Mesenchymal stem cell (in vitro differentiated cells and primary cell): ENCODE data around the gene CPNE5.

ENCODE experiments used
- DNase-seq: peaks from one replicate; pipeline ENCODE4 v3.0.0-alpha.2; 2013
- H2AFZ ChIP-seq: one replicate; pipeline ENCODE4 v1.6.1; 2013; ENCODE audit warnings: low read depth, mild to moderate bottlenecking, control low read depth, inconsistent platforms, low read length, moderate library complexity
- H2AK5ac ChIP-seq: 2 replicates; pipeline ENCODE4 v1.6.1; 2013; ENCODE audit warnings: low read length, moderate library complexity, mild to moderate bottlenecking, inconsistent platforms; ENCODE audit not compliant: severe bottlenecking
- H2BK120ac ChIP-seq: one replicate; pipeline ENCODE4 v1.6.1; 2013; ENCODE audit warnings: low read depth, mild to moderate bottlenecking, inconsistent platforms, low read length, moderate library complexity
- H2BK12ac ChIP-seq, 2 experiments: one replicate each; pipeline ENCODE4 v1.6.1; 2013; ENCODE audit warnings: inconsistent platforms in 2 of 2, low read length in 2 of 2, mild to moderate bottlenecking in 2 of 2, moderate library complexity in 2 of 2, control low read depth in 1 of 2
- H2BK15ac ChIP-seq: one replicate; pipeline ENCODE4 v1.6.1; 2013; ENCODE audit warnings: mild to moderate bottlenecking, low read depth, inconsistent platforms; ENCODE audit not compliant: poor library complexity, severe bottlenecking
- H2BK5ac ChIP-seq: 2 replicates; pipeline ENCODE4 v1.6.1; 2013; ENCODE audit warnings: low read depth, mild to moderate bottlenecking, low read length, control low read depth, inconsistent platforms; ENCODE audit not compliant: poor library complexity, severe bottlenecking
- H3K14ac ChIP-seq, 2 experiments: one replicate each; pipeline ENCODE4 v1.6.1; 2013; ENCODE audit warnings: inconsistent platforms in 2 of 2, low read length in 2 of 2, control low read depth in 1 of 2, mild to moderate bottlenecking in 1 of 2, moderate library complexity in 1 of 2
- H3K18ac ChIP-seq, 2 experiments: one replicate each; pipeline ENCODE4 v1.6.1; 2013; ENCODE audit warnings: inconsistent platforms in 2 of 2, low read length in 2 of 2, control low read depth in 1 of 2, low read depth in 1 of 2, mild to moderate bottlenecking in 1 of 2
- H3K23ac ChIP-seq, 2 experiments: one replicate each; pipeline ENCODE4 v1.6.1; 2013; ENCODE audit warnings: inconsistent platforms in 2 of 2, low read length in 2 of 2, mild to moderate bottlenecking in 2 of 2, moderate library complexity in 2 of 2, control low read depth in 1 of 2
- H3K27ac ChIP-seq: 2 replicates; pipeline ENCODE4 v1.5.1; 2013; ENCODE audit warnings: mild to moderate bottlenecking, moderate library complexity, low read length, control low read depth, inconsistent platforms; ENCODE audit not compliant: poor library complexity, severe bottlenecking
- H3K27me3 ChIP-seq, 2 experiments: 2 replicates each; pipeline versions ENCODE4 v1.6.1 to v1.7.0; 2013; ENCODE audit warnings: low read length in 2 of 2, mild to moderate bottlenecking in 2 of 2, moderate library complexity in 2 of 2, control low read depth in 1 of 2, inconsistent platforms in 1 of 2; ENCODE audit not compliant: control insufficient read depth in 1 of 2, insufficient read depth in 1 of 2
- H3K36me3 ChIP-seq, 2 experiments: 2 replicates each; pipeline versions ENCODE4 v1.6.1 to v1.7.0; 2013; ENCODE audit warnings: low read length in 2 of 2, control low read depth in 1 of 2, inconsistent platforms in 1 of 2, low read depth in 1 of 2, mild to moderate bottlenecking in 1 of 2; ENCODE audit not compliant: insufficient read depth in 2 of 2, control insufficient read depth in 1 of 2
- H3K4ac ChIP-seq, 2 experiments: one replicate each; pipeline ENCODE4 v1.6.1; 2013; ENCODE audit warnings: inconsistent platforms in 2 of 2, low read length in 2 of 2, mild to moderate bottlenecking in 2 of 2, moderate library complexity in 2 of 2, control low read depth in 1 of 2, low read depth in 1 of 2
- H3K4me1 ChIP-seq: 2 replicates; pipeline ENCODE4 v1.6.1; 2013; ENCODE audit warnings: low read depth, low read length, control low read depth; ENCODE audit not compliant: control insufficient read depth, insufficient read depth
- H3K4me2 ChIP-seq: 2 replicates; pipeline ENCODE4 v1.6.1; 2013; ENCODE audit warnings: low read length, mild to moderate bottlenecking, inconsistent platforms; ENCODE audit not compliant: poor library complexity, severe bottlenecking
- H3K4me3 ChIP-seq, 2 experiments: 2 replicates each; pipeline versions ENCODE4 v1.5.1 to v1.7.0; 2013; ENCODE audit warnings: low read length in 2 of 2, mild to moderate bottlenecking in 2 of 2, control low read depth in 1 of 2, low read depth in 1 of 2; ENCODE audit not compliant: insufficient read depth in 1 of 2
- H3K79me1 ChIP-seq: replicated peaks from 2 replicates; pipeline ENCODE4 v1.6.1; 2013; ENCODE audit warnings: mild to moderate bottlenecking, control low read depth, low read length, inconsistent platforms; ENCODE audit not compliant: poor library complexity, severe bottlenecking
- H3K9ac ChIP-seq: 2 replicates; pipeline ENCODE4 v1.7.0; 2013; ENCODE audit warnings: mild to moderate bottlenecking, low read length, moderate library complexity
- H3K9me3 ChIP-seq: 2 replicates; pipeline ENCODE4 v1.7.0; 2013; ENCODE audit warnings: mild to moderate bottlenecking, low read length; ENCODE audit not compliant: control insufficient read depth
- H4K8ac ChIP-seq: one replicate; pipeline ENCODE4 v1.6.1; 2013; ENCODE audit warnings: inconsistent platforms, mild to moderate bottlenecking, low read length, moderate library complexity
- H4K91ac ChIP-seq: one replicate; pipeline ENCODE4 v1.6.1; 2013; ENCODE audit warnings: mild to moderate bottlenecking, low read length, inconsistent platforms
- WGBS: methylation state at CpG from one replicate; pipeline ENCODE4 v1.1.7; 2013; ENCODE audit warnings: mixed read lengths; 5-methylcytosine and 5-hydroxymethylcytosine counted together

CPNE5 gene

GRCh38 chr6:36728289-36729160 is 110.7 kb downstream of the CPNE5 start:
- H2BK15ac ChIP-seq = no peak overlapping the region
- H4K91ac ChIP-seq = no peak overlapping the region
- H3K79me1 ChIP-seq = no peaks in the 10 kb centered on the region
- H2BK120ac ChIP-seq = no peak overlapping the region
- peaks cover 0 to 9% of the 10 kb centered on the region in 2 experiments for H3K27me3 ChIP-seq
- peak overlapping the region in 1 of 2 experiments; percentile 18 for H3K14ac ChIP-seq
- no peaks in the 10 kb centered on the region for H3K36me3 ChIP-seq
- H3K9me3 ChIP-seq = no peaks in the 10 kb centered on the region
- no peak overlapping the region for H2AFZ ChIP-seq
- peak overlapping the region in 1 of 2 experiments; percentile 37 for H2BK12ac ChIP-seq
- DNase-seq = no peak
- peak overlapping the region in 1 of 2 experiments; percentile 3 for H3K4me3 ChIP-seq
- H3K18ac ChIP-seq = no peak overlapping the region
- H3K9ac ChIP-seq = peak overlapping the region; percentile 56
- no peak overlapping the region for H3K27ac ChIP-seq
- H3K4me2 ChIP-seq = no peak overlapping the region
- WGBS = 91% methylated on average over 11 of the region's 11 CpGs
- H3K4me1 ChIP-seq = peaks cover 5% of the 10 kb centered on the region
- no peak overlapping the region for H4K8ac ChIP-seq
- no peak overlapping the region for H2AK5ac ChIP-seq
- H3K23ac ChIP-seq = no peak overlapping the region
- no peak overlapping the region for H3K4ac ChIP-seq
- no peak overlapping the region for H2BK5ac ChIP-seq

- Histone ChIP-seq H3K27me3 (peaks cover 0 to 2% of the 10 kb centered on the region in 2 experiments), H3K4me2 (no peak overlapping the region), H2BK5ac (no peak overlapping the region), H2AK5ac (no peak overlapping the region), H2BK12ac (no peak overlapping the region), H2BK15ac (no peak overlapping the region), H3K9ac (no peak overlapping the region), H2BK120ac (no peak overlapping the region), H3K18ac (no peak overlapping the region), H3K14ac (no peak overlapping the region), H3K4ac (no peak overlapping the region), H4K91ac (no peak overlapping the region), H3K4me3 (no peak overlapping the region), H3K4me1 (peaks cover 5% of the 10 kb centered on the region), H2AFZ (no peak overlapping the region), H3K79me1 (no peaks in the 10 kb centered on the region), H3K9me3 (no peaks in the 10 kb centered on the region), H3K27ac (no peak overlapping the region), H4K8ac (no peak overlapping the region), H3K36me3 (no peaks in the 10 kb centered on the region), H3K23ac (no peak overlapping the region)
- peak; percentile 33 for DNase-seq
- WGBS = 89% methylated on average over 7 of the region's 7 CpGs
Measured at GRCh38 chr6:36727505-36728021, 111.7 kb downstream of the CPNE5 start.

- Histone ChIP-seq H3K4me3 (no peak overlapping the region), H3K4me1 (peaks cover 5% of the 10 kb centered on the region), H3K27ac (no peak overlapping the region), H2BK120ac (no peak overlapping the region), H2BK15ac (no peak overlapping the region), H3K14ac (no peak overlapping the region), H3K79me1 (no peaks in the 10 kb centered on the region), H4K91ac (no peak overlapping the region), H3K4ac (no peak overlapping the region), H3K9ac (no peak overlapping the region), H3K27me3 (peaks cover 0 to 3% of the 10 kb centered on the region in 2 experiments), H3K23ac (no peak overlapping the region), H3K36me3 (no peaks in the 10 kb centered on the region), H3K9me3 (no peaks in the 10 kb centered on the region), H2BK12ac (no peak overlapping the region), H2AFZ (no peak overlapping the region), H2BK5ac (no peak overlapping the region), H4K8ac (no peak overlapping the region), H2AK5ac (no peak overlapping the region), H3K18ac (no peak overlapping the region), H3K4me2 (no peak overlapping the region)
- DNase-seq = no peak
- 86% methylated on average over 7 of the region's 7 CpGs for WGBS
Measured at GRCh38 chr6:36725581-36725980, 113.7 kb downstream of the CPNE5 start.

- no peak overlapping the region for H3K4ac ChIP-seq
- no peaks in the 10 kb centered on the region for H3K79me1 ChIP-seq
- no peak overlapping the region for H4K8ac ChIP-seq
- no peak overlapping the region for H3K4me3 ChIP-seq
- H2AFZ ChIP-seq = no peak overlapping the region
- no peak overlapping the region for H3K18ac ChIP-seq
- no peak overlapping the region for H2BK15ac ChIP-seq
- DNase-seq = peak; percentile 75
- H2BK120ac ChIP-seq = no peak overlapping the region
- H2BK12ac ChIP-seq = no peak overlapping the region
- no peak overlapping the region for H3K4me2 ChIP-seq
- no peak overlapping the region for H3K9ac ChIP-seq
- peaks cover 12% of the 10 kb centered on the region for H3K4me1 ChIP-seq
- no peak overlapping the region for H2BK5ac ChIP-seq
- H3K14ac ChIP-seq = no peak overlapping the region
- no peak overlapping the region for H4K91ac ChIP-seq
- no peak overlapping the region for H3K23ac ChIP-seq
- H3K27ac ChIP-seq = no peak overlapping the region
- no peak overlapping the region for H2AK5ac ChIP-seq
- WGBS = 53% methylated on average over 12 of the region's 13 CpGs
- peaks cover 0 to 8% of the 10 kb centered on the region in 2 experiments for H3K27me3 ChIP-seq
- no peaks in the 10 kb centered on the region for H3K36me3 ChIP-seq
- no peaks in the 10 kb centered on the region for H3K9me3 ChIP-seq
Measured at GRCh38 chr6:36724514-36725390, 114.5 kb downstream of the CPNE5 start.
